ENCODE results near the gene ATP10D.
A peak's percentile ranks its signal among the peaks of the same experiment; 100 is the strongest.

Gene ATP10D

DNA sequence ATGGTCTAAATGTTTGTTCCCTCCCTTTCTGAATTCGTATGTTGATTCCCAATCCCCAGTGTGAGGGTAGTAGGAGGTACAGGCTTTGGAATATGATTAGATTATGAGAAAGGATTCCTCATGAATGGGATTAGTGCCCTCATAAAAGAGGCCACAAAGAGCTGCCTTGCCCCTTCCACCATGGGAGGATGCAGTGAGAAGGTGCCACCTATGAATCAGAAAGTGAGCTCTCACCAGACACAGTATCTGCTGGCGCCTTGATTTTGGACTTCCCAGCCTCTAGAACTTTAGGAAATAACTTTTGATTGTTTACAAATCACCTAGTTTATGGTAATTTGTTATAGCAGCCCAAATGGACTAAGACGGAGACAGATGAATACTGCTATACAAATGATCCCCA lies 3.6 kb downstream of the ATP10D start:
- Histone ChIP-seq H3K9ac (ENCODE audit: insufficient read length, low read depth) (no peak overlapping the region), H3K27me3 (ENCODE audit: insufficient read depth, insufficient read length) (peaks cover 6% of the 10 kb centered on the region), H3K4me1 (ENCODE audit: insufficient read depth, insufficient read length) (no peaks in the 10 kb centered on the region), H3K36me3 (ENCODE audit: insufficient read depth, insufficient read length, low read length) (no peaks in the 10 kb centered on the region), H3K4me3 (ENCODE audit: insufficient read length, low read depth) (no peak overlapping the region), H3K9me3 (ENCODE audit: insufficient read depth, low read length) (no peaks in the 10 kb centered on the region)
- no peak for TF ChIP-seq SUZ12 (IDR thresholded peaks at IDR 0.05; ENCODE audit: extremely low read depth, insufficient read depth, insufficient read length)
- TF ChIP-seq YY1 (IDR thresholded peaks at IDR 0.05; ENCODE audit: insufficient read depth, insufficient read length) = no peak
- TF ChIP-seq ZNF274 (IDR thresholded peaks at IDR 0.05; ENCODE audit: low read depth, low read length) = no peak
- DNase-seq (ENCODE audit: low read depth, low spot score) = no peak

DNA sequence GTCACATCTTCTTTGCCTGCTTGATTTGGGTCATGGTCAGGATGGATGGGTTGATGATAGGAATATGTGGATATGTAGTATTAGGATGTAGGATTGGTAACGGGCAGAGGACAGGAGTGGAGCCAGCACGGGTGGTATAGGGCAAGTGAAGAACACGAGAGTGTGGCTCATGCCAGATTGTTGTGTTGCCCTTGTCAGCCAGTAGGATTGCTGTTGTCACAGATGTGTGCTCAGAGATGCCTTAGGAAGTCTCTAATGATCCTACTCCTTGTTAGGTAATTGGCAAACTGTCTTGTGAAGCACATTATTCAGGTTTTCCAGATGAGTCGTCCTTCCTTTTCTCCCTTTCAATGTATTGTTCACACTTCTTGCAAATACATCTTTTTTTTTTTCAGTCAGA lies 5.5 kb downstream of the ATP10D start:
- H3K4me1 ChIP-seq (ENCODE audit: insufficient read depth, insufficient read length) = no peaks in the 10 kb centered on the region
- peaks cover 6% of the 10 kb centered on the region for H3K27me3 ChIP-seq (ENCODE audit: insufficient read depth, insufficient read length)
- H3K9ac ChIP-seq (ENCODE audit: insufficient read length, low read depth) = no peak overlapping the region
- H3K9me3 ChIP-seq (ENCODE audit: insufficient read depth, low read length) = no peaks in the 10 kb centered on the region
- no peak overlapping the region for H3K4me3 ChIP-seq (ENCODE audit: insufficient read length, low read depth)
- no peaks in the 10 kb centered on the region for H3K36me3 ChIP-seq (ENCODE audit: insufficient read depth, insufficient read length, low read length)
- peak; percentile 5 for DNase-seq (ENCODE audit: low read depth, low spot score)
- TF ChIP-seq SUZ12 (IDR thresholded peaks at IDR 0.05; ENCODE audit: extremely low read depth, insufficient read depth, insufficient read length) (no peak), ZNF274 (IDR thresholded peaks at IDR 0.05; ENCODE audit: low read depth, low read length) (no peak)

DNA sequence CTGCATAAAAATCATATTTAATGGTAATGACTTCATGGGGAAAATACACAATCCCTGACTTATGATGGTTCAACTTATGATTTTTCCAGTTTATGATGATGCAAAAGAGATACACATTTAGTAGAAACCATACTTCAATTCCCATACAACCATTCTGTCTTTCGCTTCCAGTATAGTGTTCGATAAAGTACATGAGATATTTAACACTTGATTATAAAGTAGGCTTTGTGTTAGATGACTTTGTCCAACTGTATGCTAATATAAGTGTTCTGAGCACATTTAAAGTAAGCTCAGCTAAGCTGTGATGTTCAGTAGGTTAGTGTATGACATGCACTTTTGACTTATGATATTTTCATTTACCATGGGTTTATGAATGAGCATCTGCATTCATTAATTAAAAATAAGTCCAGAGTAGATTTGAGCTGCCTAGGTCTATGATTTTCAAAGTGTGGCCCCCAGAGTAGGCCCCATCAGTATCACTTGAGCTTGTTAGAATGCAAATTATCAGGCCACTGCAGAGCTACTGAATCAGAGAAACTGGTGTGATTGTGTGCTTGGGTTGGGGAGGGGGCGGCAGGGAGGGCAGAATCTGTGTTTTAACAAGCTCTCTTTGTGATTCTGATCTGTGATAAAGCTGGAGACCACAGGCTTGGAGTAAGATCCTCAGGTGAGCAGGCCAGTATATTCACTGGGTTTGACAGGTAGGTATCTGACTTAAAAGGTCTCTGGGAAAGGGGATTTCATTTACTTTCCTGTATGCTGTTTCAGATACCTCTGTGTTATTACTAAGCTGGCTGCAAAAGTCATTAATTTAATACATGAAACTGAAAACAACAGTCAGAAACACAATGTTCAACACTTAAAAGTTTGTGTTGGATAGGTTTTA lies 8.4 kb downstream of the ATP10D start:
- Histone ChIP-seq H3K36me3 (ENCODE audit: insufficient read depth, insufficient read length, low read length) (no peaks in the 10 kb centered on the region), H3K27me3 (ENCODE audit: insufficient read depth, insufficient read length) (no peaks in the 10 kb centered on the region), H3K9ac (ENCODE audit: insufficient read length, low read depth) (no peak overlapping the region), H3K9me3 (ENCODE audit: insufficient read depth, low read length) (no peaks in the 10 kb centered on the region), H3K4me1 (ENCODE audit: insufficient read depth, insufficient read length) (no peaks in the 10 kb centered on the region), H3K4me3 (ENCODE audit: insufficient read length, low read depth) (no peak overlapping the region)
- DNase-seq (ENCODE audit: low read depth, low spot score) = no peak
- TF ChIP-seq SUZ12 (IDR thresholded peaks at IDR 0.05; ENCODE audit: extremely low read depth, insufficient read depth, insufficient read length) = no peak
- TF ChIP-seq YY1 (IDR thresholded peaks at IDR 0.05; ENCODE audit: insufficient read depth, insufficient read length) = no peak
- TF ChIP-seq ZNF274 (IDR thresholded peaks at IDR 0.05; ENCODE audit: low read depth, low read length) = no peak

DNA sequence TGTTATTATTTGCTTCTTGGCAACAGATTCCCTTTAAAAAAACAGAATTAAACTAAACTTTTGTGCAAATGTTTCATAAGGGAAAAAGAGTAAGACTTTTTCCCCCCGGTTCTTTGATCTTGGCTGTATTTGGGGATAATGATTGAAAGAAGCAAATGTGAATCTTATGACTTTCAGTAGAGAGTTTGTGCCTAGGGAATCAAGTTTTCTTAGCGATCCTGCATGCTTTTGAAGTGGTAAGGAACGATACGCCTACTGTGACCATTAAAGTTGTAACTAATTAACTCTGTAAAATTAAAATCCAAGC lies 9.0 kb downstream of the ATP10D start:
- H3K9me3 ChIP-seq (ENCODE audit: insufficient read depth, low read length) = no peaks in the 10 kb centered on the region
- no peak overlapping the region for H3K4me3 ChIP-seq (ENCODE audit: insufficient read length, low read depth)
- TF ChIP-seq SUZ12 (IDR thresholded peaks at IDR 0.05; ENCODE audit: extremely low read depth, insufficient read depth, insufficient read length) (no peak), YY1 (IDR thresholded peaks at IDR 0.05; ENCODE audit: insufficient read depth, insufficient read length) (no peak), ZNF274 (IDR thresholded peaks at IDR 0.05; ENCODE audit: low read depth, low read length) (no peak)
- no peak overlapping the region for H3K9ac ChIP-seq (ENCODE audit: insufficient read length, low read depth)
- no peaks in the 10 kb centered on the region for H3K36me3 ChIP-seq (ENCODE audit: insufficient read depth, insufficient read length, low read length)
- no peaks in the 10 kb centered on the region for H3K27me3 ChIP-seq (ENCODE audit: insufficient read depth, insufficient read length)
- no peaks in the 10 kb centered on the region for H3K4me1 ChIP-seq (ENCODE audit: insufficient read depth, insufficient read length)
- DNase-seq (ENCODE audit: low read depth, low spot score) = no peak

DNA sequence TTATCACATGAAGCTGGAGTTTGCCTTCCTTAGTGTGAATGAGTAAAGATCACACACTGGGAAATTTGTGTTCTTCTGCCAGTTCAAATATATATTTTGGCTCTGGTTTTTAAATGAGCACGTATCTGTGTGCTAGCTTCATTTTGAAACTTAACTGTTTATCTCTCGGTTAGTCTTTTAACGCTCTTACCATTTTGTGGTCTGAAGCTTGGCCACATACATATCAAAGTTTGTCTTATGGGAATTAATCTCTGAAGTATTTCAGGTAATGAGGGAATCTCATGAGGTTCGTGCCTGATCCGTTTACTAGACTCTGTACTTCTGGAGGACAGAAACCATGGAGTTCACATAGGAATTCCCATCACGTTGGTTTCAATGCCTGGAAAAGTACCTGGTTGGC lies 13.8 kb downstream of the ATP10D start:
- H3K9ac ChIP-seq (ENCODE audit: insufficient read length, low read depth) = no peak overlapping the region

DNA sequence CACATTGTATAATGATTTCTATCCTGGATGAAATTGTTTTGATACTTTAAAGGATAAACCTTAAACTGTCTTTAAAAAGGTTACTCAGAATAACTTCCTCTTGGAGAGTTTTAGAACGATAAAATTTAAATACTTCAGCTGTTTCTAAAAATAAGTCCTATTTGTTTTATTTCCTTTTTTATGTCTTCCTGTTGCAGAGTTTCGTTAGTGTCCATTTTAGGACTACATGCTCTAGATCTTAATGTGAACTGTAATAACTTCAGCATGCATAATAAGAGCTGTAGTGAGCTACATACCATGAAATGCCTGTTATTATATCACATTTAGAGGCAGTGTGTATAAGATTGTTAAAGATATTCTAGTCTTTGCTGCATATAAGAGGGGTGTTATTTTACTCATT lies 14.6 kb downstream of the ATP10D start:
- Histone ChIP-seq H3K9ac (ENCODE audit: insufficient read length, low read depth) (no peak overlapping the region), H3K27me3 (ENCODE audit: insufficient read depth, insufficient read length) (no peaks in the 10 kb centered on the region), H3K36me3 (ENCODE audit: insufficient read depth, insufficient read length, low read length) (no peaks in the 10 kb centered on the region), H3K9me3 (ENCODE audit: insufficient read depth, low read length) (no peaks in the 10 kb centered on the region), H3K4me3 (ENCODE audit: insufficient read length, low read depth) (no peak overlapping the region), H3K4me1 (ENCODE audit: insufficient read depth, insufficient read length) (no peaks in the 10 kb centered on the region)
- DNase-seq (ENCODE audit: low read depth, low spot score) = no peak
- TF ChIP-seq ZNF274 (IDR thresholded peaks at IDR 0.05; ENCODE audit: low read depth, low read length) = no peak
- no peak for TF ChIP-seq SUZ12 (IDR thresholded peaks at IDR 0.05; ENCODE audit: extremely low read depth, insufficient read depth, insufficient read length)
- TF ChIP-seq YY1 (IDR thresholded peaks at IDR 0.05; ENCODE audit: insufficient read depth, insufficient read length) = no peak

More for the DNA sequence above, 13.8 kb downstream of the ATP10D start:
- no peak overlapping the region for H3K4me3 ChIP-seq (ENCODE audit: insufficient read length, low read depth)
- no peak for DNase-seq (ENCODE audit: low read depth, low spot score)
- H3K36me3 ChIP-seq (ENCODE audit: insufficient read depth, insufficient read length, low read length) = no peaks in the 10 kb centered on the region
- no peaks in the 10 kb centered on the region for H3K27me3 ChIP-seq (ENCODE audit: insufficient read depth, insufficient read length)
- no peaks in the 10 kb centered on the region for H3K9me3 ChIP-seq (ENCODE audit: insufficient read depth, low read length)
- TF ChIP-seq SUZ12 (IDR thresholded peaks at IDR 0.05; ENCODE audit: extremely low read depth, insufficient read depth, insufficient read length) (no peak), YY1 (IDR thresholded peaks at IDR 0.05; ENCODE audit: insufficient read depth, insufficient read length) (no peak), ZNF274 (IDR thresholded peaks at IDR 0.05; ENCODE audit: low read depth, low read length) (no peak)
- no peaks in the 10 kb centered on the region for H3K4me1 ChIP-seq (ENCODE audit: insufficient read depth, insufficient read length)

DNA sequence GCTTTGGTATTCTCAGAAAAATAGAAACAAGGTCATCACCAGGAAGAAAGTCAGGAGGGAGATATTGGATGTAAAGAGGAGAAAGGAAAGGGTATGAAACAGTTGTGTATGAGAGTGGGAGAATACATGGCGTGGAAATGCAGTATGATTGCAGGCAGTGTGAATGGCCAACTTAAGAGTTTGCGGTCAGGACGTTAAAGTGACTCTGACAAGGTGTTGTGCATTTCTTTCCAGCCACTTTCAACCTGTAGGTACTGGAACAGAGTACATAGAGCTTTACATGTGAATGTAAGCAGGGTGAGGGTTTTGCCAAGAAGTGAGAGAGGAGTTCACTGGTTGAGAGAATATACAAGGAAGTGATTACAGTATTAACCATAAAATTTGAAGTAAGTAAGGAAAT lies 15.7 kb downstream of the ATP10D start:
- Histone ChIP-seq H3K9ac (ENCODE audit: insufficient read length, low read depth) (no peak overlapping the region), H3K4me1 (ENCODE audit: insufficient read depth, insufficient read length) (no peaks in the 10 kb centered on the region), H3K4me3 (ENCODE audit: insufficient read length, low read depth) (no peak overlapping the region), H3K27me3 (ENCODE audit: insufficient read depth, insufficient read length) (no peaks in the 10 kb centered on the region), H3K9me3 (ENCODE audit: insufficient read depth, low read length) (no peaks in the 10 kb centered on the region), H3K36me3 (ENCODE audit: insufficient read depth, insufficient read length, low read length) (no peaks in the 10 kb centered on the region)
- TF ChIP-seq ZNF274 (IDR thresholded peaks at IDR 0.05; ENCODE audit: low read depth, low read length) = no peak
- TF ChIP-seq YY1 (IDR thresholded peaks at IDR 0.05; ENCODE audit: insufficient read depth, insufficient read length) = no peak
- TF ChIP-seq SUZ12 (IDR thresholded peaks at IDR 0.05; ENCODE audit: extremely low read depth, insufficient read depth, insufficient read length) = no peak
- DNase-seq (ENCODE audit: low read depth, low spot score) = no peak
